ENCODE measurements around the gene P2RY4. TPM values are rescaled to one million over a fixed set of nuclear protein-coding genes. Genes with fewer than 3 reads are reported as not detected.

P2RY4 gene
- total RNA-seq (2021; fragmentation: NEBNext Ultra II Directional; extraction: Animal tissue kit (Norgen Biotek cat#: 25700)) (not detected in 2 replicates), polyA plus RNA-seq (2011; rRNA removed) (0.38 and 0.55 TPM in 2 replicates), polyA minus RNA-seq (2011; rRNA and poly(A)+ RNA removed) (0.76 and 0.82 TPM in 2 replicates)
- polyA plus RNA-seq (2011; cell fraction: cytosol; rRNA removed) = 0.08 TPM
- 2.0 TPM for polyA plus RNA-seq (2011; cell fraction: nucleus; rRNA removed)
- 0.11 TPM in 1 of 4 replicates, not detected in the others for polyA plus RNA-seq (2012, experiment 1 of 2)
- not detected for polyA plus RNA-seq (2012, experiment 2 of 2)
- polyA plus RNA-seq (2013, experiment 1 of 2) = 0.08 TPM
- 0.06 TPM for polyA plus RNA-seq (2013, experiment 2 of 2)
- not detected for polyA minus RNA-seq (2011; cell fraction: cytosol; rRNA and poly(A)+ RNA removed)
- 1.00 TPM for polyA minus RNA-seq (2011; cell fraction: nucleus; rRNA and poly(A)+ RNA removed)
- long read RNA-seq, experiment 1 = 0 reads
- long read RNA-seq, experiment 2 = 0 reads

- no peak within 1 kb of the TSS for H4K91ac ChIP-seq (replicated peaks; ENCODE audit: insufficient read length, low read length)
- no peak within 1 kb of the TSS for H4K8ac ChIP-seq (ENCODE audit: extremely low read depth, insufficient read depth, low read length)
- no peak within 1 kb of the TSS for H2BK20ac ChIP-seq (ENCODE audit: low read length)
- no peak within 1 kb of the TSS for H4K5ac ChIP-seq (ENCODE audit: insufficient read length, low read depth, low read length)
- no peaks in the 10 kb centered on the region for H3K79me1 ChIP-seq (ENCODE audit: low read depth, low read length)
- no peak within 1 kb of the TSS for H3K4me2 ChIP-seq (ENCODE audit: insufficient read depth in 1 of 2, low read depth in 2 of 2, low read length in 2 of 2)
- no peaks in the 10 kb centered on the region for H3K36me3 ChIP-seq (ENCODE audit: control insufficient read depth in 2 of 4, insufficient read depth in 4 of 4, low read length in 3 of 4)
- H4K20me1 ChIP-seq (replicated peaks in 1 of 2; ENCODE audit: control insufficient read depth in 1 of 2, insufficient read depth in 2 of 2, low read length in 2 of 2) = no peaks in the 10 kb centered on the region
- no peak within 1 kb of the TSS for H2BK12ac ChIP-seq (ENCODE audit: low read depth, low read length)
- no peak within 1 kb of the TSS for H2AFZ ChIP-seq (ENCODE audit: low read length)
- H3K4me3 ChIP-seq (ENCODE audit: extremely low read depth in 1 of 4, insufficient read depth in 2 of 4, low read depth in 3 of 4, low read length in 4 of 4) = no peak within 1 kb of the TSS
- no peak within 1 kb of the TSS for H2BK120ac ChIP-seq (replicated peaks; ENCODE audit: low read depth, low read length)
- H2AK5ac ChIP-seq (ENCODE audit: low read depth, low read length) = no peak within 1 kb of the TSS
- H3K9me3 ChIP-seq (ENCODE audit: insufficient read depth in 2 of 2, low read depth in 1 of 2, low read length in 1 of 2) = no peaks in the 10 kb centered on the region
- no peaks in the 10 kb centered on the region for H3K27me3 ChIP-seq (replicated peaks in 1 of 4; ENCODE audit: control insufficient read depth in 3 of 4, extremely low read depth in 1 of 4, insufficient read depth in 3 of 4, low read length in 3 of 4)
- H3K56ac ChIP-seq (replicated peaks; ENCODE audit: insufficient read length, low read depth, low read length) = no peak within 1 kb of the TSS
- H3K14ac ChIP-seq (ENCODE audit: insufficient read length) = no peak within 1 kb of the TSS
- WGBS, 2 experiments (ENCODE audit: extremely low coverage in 1 of 2, insufficient coverage in 1 of 2, insufficient read length in 1 of 2, insufficient replicate concordance in 2 of 2, low coverage in 1 of 2, low lambda C conversion rate in 2 of 2, missing lambda C conversion rate in 1 of 2) = 86% methylated on average over 3 of the region's 4 CpGs; no CpG with 5 or more reads in 1 of the 2 experiments
- no peak within 1 kb of the TSS for H3K9ac ChIP-seq (replicated peaks in 1 of 4; ENCODE audit: extremely low read depth in 1 of 4, low read depth in 3 of 4, low read length in 3 of 4)
- no peak for FAIRE-seq
- no peak for DNase-seq (ENCODE audit: low read depth in 1 of 2, low spot score in 2 of 2)
- H3K4ac ChIP-seq (replicated peaks; ENCODE audit: insufficient read length, low read depth, low read length) = no peak within 1 kb of the TSS
- POLR2A ChIA-PET (ENCODE audit: partially characterized antibody) = no interaction called here
- H3K18ac ChIP-seq (ENCODE audit: extremely low read depth, low read length) = no peak within 1 kb of the TSS
- no peaks in the 10 kb centered on the region for H3K79me2 ChIP-seq (ENCODE audit: control insufficient read depth in 1 of 2, insufficient read depth in 2 of 2, low read length in 2 of 2)
- H3K23ac ChIP-seq (ENCODE audit: insufficient read length) = no peak within 1 kb of the TSS
- no peak within 1 kb of the TSS for H3K27ac ChIP-seq (ENCODE audit: low read depth, low read length)
- no peaks in the 10 kb centered on the region for H3K23me2 ChIP-seq (ENCODE audit: low read depth, low read length)
- TF ChIP-seq CHD1 (IDR thresholded peaks at IDR 0.05; ENCODE audit: low read depth, low read length) = no peak
- TF ChIP-seq BACH1 (IDR thresholded peaks at IDR 0.05; ENCODE audit: low read length) = no peak
- TF ChIP-seq NRF1 (IDR thresholded peaks at IDR 0.05; ENCODE audit: low read depth, low read length) = no peak
- CTCF ChIA-PET (ENCODE audit: partially characterized antibody) = no interaction called here
- peaks cover 0 to 2% (median 0%) of the 10 kb centered on the region in 4 experiments; a peak in 1 of 7 replicates for H3K4me1 ChIP-seq (replicated peaks in 1 of 4; ENCODE audit: control insufficient read depth in 3 of 4, insufficient read depth in 4 of 4, low read length in 3 of 4)
- H2BK15ac ChIP-seq (ENCODE audit: low read length) = no peak within 1 kb of the TSS
- no peak within 1 kb of the TSS for H2BK5ac ChIP-seq (ENCODE audit: low read depth, low read length)
These were observed at the start of gene P2RY4 for GRCh38 chrX:70260104-70260503. TSS of gene P2RY4 (minus strand) at chrX:70260204. CDS start at chrX:70259624, 580 bp downstream.
